ENCODE measurements around the gene GATA5. TPM values are rescaled to one million over a fixed set of nuclear protein-coding genes. Genes with fewer than 3 reads are reported as not detected.
A peak's percentile ranks its signal among the peaks of the same experiment; 100 is the strongest.

The GATA5 gene
- total and polyA plus RNA-seq, 8 donors, result 3.1 to 16.4 (median 9.3) TPM; not detected in 1

GRCh38 chr20:62517901-62518610 is 42.3 kb upstream of the GATA5 start:
- Histone ChIP-seq H3K27me3 (peaks cover 0 to 79% (median 24%) of the 10 kb centered on the region in 3 donors), H3K4me1 (no peaks in the 10 kb centered on the region), H3K36me3 (no peaks in the 10 kb centered on the region), H3K9me3 (no peaks in the 10 kb centered on the region), H3K27ac (no peak overlapping the region), H3K4me3 (no peak overlapping the region)
- WGBS, 5 donors, result 73 to 82% (median 76%) methylated on average over 6 to 15 of the region's 15 CpGs
- intact Hi-C loops (cut with DNase I; ENCODE audit: low total_unique reads), result no loop called here
- DNase-seq, result no peak
- no peak for TF ChIP-seq POLR2A (IDR thresholded peaks at IDR 0.05)
- no peak for TF ChIP-seq POLR2AphosphoS5 (IDR thresholded peaks at IDR 0.05)
- no peak for TF ChIP-seq EP300 (IDR thresholded peaks at IDR 0.05)
- no peak for TF ChIP-seq CTCF (IDR thresholded peaks at IDR 0.05)

GRCh38 chr20:62517168-62517567 is 41.4 kb upstream of the GATA5 start:
- peaks cover 0 to 8% (median 2%) of the 10 kb centered on the region in 4 donors for H3K4me1 ChIP-seq
- TF ChIP-seq POLR2A (IDR thresholded peaks at IDR 0.05), result no peak
- no peak for TF ChIP-seq POLR2AphosphoS5 (IDR thresholded peaks at IDR 0.05)
- TF ChIP-seq CTCF (IDR thresholded peaks at IDR 0.05), result no peak
- TF ChIP-seq EP300 (IDR thresholded peaks at IDR 0.05), result no peak
- H3K36me3 ChIP-seq, result no peaks in the 10 kb centered on the region
- H3K4me3 ChIP-seq, result no peak overlapping the region
- H3K27me3 ChIP-seq, result peaks cover 0 to 82% (median 26%) of the 10 kb centered on the region in 3 donors
- H3K27ac ChIP-seq, result no peak overlapping the region
- DNase-seq, result no peak
- no peaks in the 10 kb centered on the region for H3K9me3 ChIP-seq
- WGBS, 5 donors, result 61 to 77% (median 74%) methylated on average over 16 to 18 of the region's 18 CpGs
- intact Hi-C loops (cut with DNase I; ENCODE audit: low total_unique reads), result no loop called here

- 54 to 77% (median 59%) methylated on average over 11 to 13 of the region's 13 CpGs for WGBS, 5 donors
- peaks cover 0 to 85% (median 26%) of the 10 kb centered on the region in 3 donors for H3K27me3 ChIP-seq
- no peak overlapping the region for H3K4me3 ChIP-seq
- TF ChIP-seq CTCF (IDR thresholded peaks at IDR 0.05), result peak in 4 of 7 experiments; percentile 17 to 41 (median 30)
- TF ChIP-seq EP300 (IDR thresholded peaks at IDR 0.05), result no peak
- no peak overlapping the region for H3K27ac ChIP-seq
- peak in 1 of 2 donors; percentile 55 for DNase-seq
- peaks cover 0 to 8% (median 4%) of the 10 kb centered on the region in 4 donors for H3K4me1 ChIP-seq
- no peaks in the 10 kb centered on the region for H3K9me3 ChIP-seq
- intact Hi-C loops (cut with DNase I; ENCODE audit: low total_unique reads), result no loop called here
- no peaks in the 10 kb centered on the region for H3K36me3 ChIP-seq
Observed at GRCh38 chr20:62516338-62516737, 40.5 kb upstream of the GATA5 start.

GRCh38 chr20:62515826-62516225 is 40.0 kb upstream of the GATA5 start:
- WGBS, 5 donors, result 86 to 91% (median 87%) methylated on average over 6 to 12 of the region's 12 CpGs
- H3K9me3 ChIP-seq, result no peaks in the 10 kb centered on the region
- no peak overlapping the region for H3K27ac ChIP-seq
- intact Hi-C loops (cut with DNase I; ENCODE audit: low total_unique reads), result no loop called here
- TF ChIP-seq POLR2A (IDR thresholded peaks at IDR 0.05), result no peak
- no peak for TF ChIP-seq EP300 (IDR thresholded peaks at IDR 0.05)
- TF ChIP-seq POLR2AphosphoS5 (IDR thresholded peaks at IDR 0.05), result no peak
- TF ChIP-seq CTCF (IDR thresholded peaks at IDR 0.05), result no peak
- peaks cover 0 to 8% (median 4%) of the 10 kb centered on the region in 4 donors for H3K4me1 ChIP-seq
- H3K36me3 ChIP-seq, result no peaks in the 10 kb centered on the region
- no peak for DNase-seq
- peaks cover 0 to 87% (median 26%) of the 10 kb centered on the region in 3 donors for H3K27me3 ChIP-seq
- H3K4me3 ChIP-seq, result no peak overlapping the region

All from stomach (tissue), 9 donors.